ENCODE data around the gene DAW1.

DNA sequence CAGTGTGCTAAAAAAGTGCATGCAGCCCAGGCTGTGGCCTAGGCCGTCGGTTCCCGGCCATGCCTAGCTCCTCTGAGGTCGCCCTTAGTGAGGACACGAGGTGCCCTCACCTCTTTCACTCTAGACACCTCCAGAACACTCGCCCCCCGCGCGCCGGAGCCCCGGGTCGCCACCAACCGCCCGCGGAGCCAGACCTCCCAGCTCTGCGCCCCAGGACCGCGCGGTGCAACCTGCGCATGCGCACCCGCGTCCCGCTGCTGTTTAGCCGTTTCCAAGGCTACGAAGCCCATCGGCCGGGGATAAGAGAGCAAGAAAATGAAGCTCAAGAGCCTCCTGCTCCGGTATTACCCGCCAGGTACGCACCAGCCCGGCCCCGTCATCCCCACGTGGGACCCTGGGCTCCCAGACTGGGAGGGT is at the start of gene DAW1:
- TF ChIP-seq, protein P1, sequence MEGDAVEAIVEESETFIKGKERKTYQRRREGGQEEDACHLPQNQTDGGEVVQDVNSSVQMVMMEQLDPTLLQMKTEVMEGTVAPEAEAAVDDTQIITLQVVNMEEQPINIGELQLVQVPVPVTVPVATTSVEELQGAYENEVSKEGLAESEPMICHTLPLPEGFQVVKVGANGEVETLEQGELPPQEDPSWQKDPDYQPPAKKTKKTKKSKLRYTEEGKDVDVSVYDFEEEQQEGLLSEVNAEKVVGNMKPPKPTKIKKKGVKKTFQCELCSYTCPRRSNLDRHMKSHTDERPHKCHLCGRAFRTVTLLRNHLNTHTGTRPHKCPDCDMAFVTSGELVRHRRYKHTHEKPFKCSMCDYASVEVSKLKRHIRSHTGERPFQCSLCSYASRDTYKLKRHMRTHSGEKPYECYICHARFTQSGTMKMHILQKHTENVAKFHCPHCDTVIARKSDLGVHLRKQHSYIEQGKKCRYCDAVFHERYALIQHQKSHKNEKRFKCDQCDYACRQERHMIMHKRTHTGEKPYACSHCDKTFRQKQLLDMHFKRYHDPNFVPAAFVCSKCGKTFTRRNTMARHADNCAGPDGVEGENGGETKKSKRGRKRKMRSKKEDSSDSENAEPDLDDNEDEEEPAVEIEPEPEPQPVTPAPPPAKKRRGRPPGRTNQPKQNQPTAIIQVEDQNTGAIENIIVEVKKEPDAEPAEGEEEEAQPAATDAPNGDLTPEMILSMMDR (IDR thresholded peaks at IDR 0.05), result no peak
- TF ChIP-seq POLR2A (IDR thresholded peaks at IDR 0.05), result no peak

Data from adrenal gland (tissue), 5 donors.